GM12865 (cell line): Measurements from ENCODE around the gene MAD1L1.
A peak's percentile ranks its signal among the peaks of the same experiment; 100 is the strongest.

Experiments
- DNase-seq: peaks from one replicate; pipeline ENCODE4 v3.0.0; 2010; ENCODE audit warnings: low read depth
- H3K4me3 ChIP-seq: 2 replicates; pipeline ENCODE4 v1.5.1; 2011; ENCODE audit warnings: mild to moderate bottlenecking, low read depth, low read length, control low read depth
- CTCF ChIP-seq: IDR thresholded peaks from 2 replicates; pipeline ENCODE4 v1.5.1; 2011; ENCODE audit warnings: low read length, control low read depth, low read depth, inconsistent platforms; ENCODE audit not compliant: insufficient read depth; ENCODE audit errors: missing control alignments

MAD1L1 gene

GRCh38 chr7:2266911-2267310 lies 34.2 kb upstream of the MAD1L1 start:
- TF ChIP-seq CTCF, result no peak
- DNase-seq, result no peak
- H3K4me3 ChIP-seq, result no peak overlapping the region

- no peak overlapping the region for H3K4me3 ChIP-seq
- DNase-seq, result no peak
- no peak for TF ChIP-seq CTCF
Measured at GRCh38 chr7:2264158-2264557, 31.4 kb upstream of the MAD1L1 start.

GRCh38 chr7:2263176-2263575 lies 30.4 kb upstream of the MAD1L1 start:
- H3K4me3 ChIP-seq, result no peak overlapping the region
- no peak for TF ChIP-seq CTCF

DNA sequence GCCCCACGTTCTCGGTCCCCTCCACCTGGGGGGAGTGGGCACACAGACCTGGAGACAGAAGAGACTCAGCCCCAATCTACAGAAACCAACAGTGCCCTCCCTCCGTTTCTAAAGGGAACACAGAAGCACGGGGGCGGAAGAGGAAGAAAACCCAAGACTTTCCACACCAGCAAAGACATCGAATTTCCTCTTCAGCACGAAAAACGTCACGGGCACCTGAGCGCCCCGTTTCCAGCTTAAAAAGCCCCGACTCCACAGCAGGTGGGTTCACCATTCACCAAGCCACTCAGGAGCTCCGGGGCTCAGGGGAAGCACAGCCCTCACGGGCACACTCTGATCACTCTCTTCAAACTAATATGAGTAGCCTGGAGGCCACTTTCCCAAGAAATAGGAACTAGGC lies 28.9 kb upstream of the MAD1L1 start:
- H3K4me3 ChIP-seq, result no peak overlapping the region
- no peak for TF ChIP-seq CTCF
- DNase-seq, result peak; percentile 59

More at GRCh38 chr7:2263176-2263575, 30.4 kb upstream of the MAD1L1 start:
- DNase-seq, result no peak

- no peak for TF ChIP-seq CTCF
- peak; percentile 24 for DNase-seq
- no peak overlapping the region for H3K4me3 ChIP-seq
Measured at GRCh38 chr7:2260820-2261219, 28.1 kb upstream of the MAD1L1 start.

- peak overlapping the region; percentile 15; the same call in 1 of the 2 replicates for H3K4me3 ChIP-seq
- TF ChIP-seq CTCF, result no peak
- no peak for DNase-seq
Measured at GRCh38 chr7:2259480-2259879, 26.7 kb upstream of the MAD1L1 start.

DNA sequence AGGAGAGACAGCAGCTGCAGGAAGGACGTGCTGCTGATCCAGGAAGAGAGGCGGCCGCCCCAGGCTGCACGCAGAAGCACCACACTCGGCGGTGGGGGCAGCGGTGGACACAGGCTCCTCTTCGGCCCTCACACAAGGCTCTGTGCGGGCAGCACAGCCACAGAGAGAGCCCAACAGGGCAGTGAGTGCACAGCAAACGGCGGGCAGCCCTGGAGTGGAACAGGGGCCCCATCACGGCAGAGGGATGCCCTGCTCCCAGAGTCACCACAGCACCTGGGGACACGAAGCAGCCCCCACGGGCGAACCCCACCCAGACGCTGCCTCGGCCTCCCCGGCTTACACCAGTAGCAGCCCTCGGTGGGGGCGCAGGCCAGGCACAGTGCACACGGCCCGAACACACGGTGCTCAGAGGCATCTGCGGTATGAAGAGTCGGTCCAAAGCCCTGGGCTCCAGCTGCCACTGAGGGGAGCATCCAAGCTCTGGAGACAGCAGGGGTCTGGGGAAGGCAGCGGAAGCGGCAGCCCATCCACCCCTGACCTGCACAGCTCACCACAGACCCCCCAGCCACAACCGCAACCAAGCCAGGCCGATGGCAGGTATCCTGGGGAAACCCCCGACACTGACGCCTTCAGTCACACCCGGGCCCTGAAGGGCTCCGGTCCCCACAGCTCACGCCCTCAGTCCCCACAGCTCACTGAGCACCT lies 26.1 kb upstream of the MAD1L1 start:
- TF ChIP-seq CTCF, result no peak
- 0 out of 2 replicates have a peak overlapping the region, but pooled peaks have one; percentile 15 for H3K4me3 ChIP-seq
- DNase-seq, result peak; percentile 84
